GM12801 (cell line): ENCODE measurements around the gene CTDSP1.

ENCODE experiments used
- TF ChIP-seq, protein P1 (sequence below): IDR thresholded peaks from one replicate; pipeline ENCODE4 v1.5.1; 2011; ENCODE audit warnings: control low read depth; ENCODE audit not compliant: insufficient read length; ENCODE audit errors: extremely low read depth

Gene CTDSP1

DNA sequence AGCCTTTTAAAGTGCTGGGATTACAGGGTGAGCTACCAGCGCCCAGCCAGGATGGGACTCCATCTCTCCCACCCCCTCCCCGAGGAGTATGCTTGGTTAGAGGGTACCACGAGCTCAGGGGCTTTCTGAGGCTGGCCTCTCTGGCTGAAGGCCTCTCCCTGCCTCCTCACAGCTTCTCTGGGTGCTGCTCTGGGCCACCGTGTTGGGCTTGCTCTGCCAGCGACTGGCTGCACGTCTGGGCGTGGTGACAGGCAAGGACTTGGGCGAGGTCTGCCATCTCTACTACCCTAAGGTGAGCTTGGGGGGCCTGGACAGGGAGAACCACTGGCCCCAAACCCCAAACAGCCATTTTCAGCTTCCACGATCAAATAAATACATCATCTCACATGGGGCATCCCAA lies 14.7 kb upstream of the CTDSP1 start:
- TF ChIP-seq, protein P1, sequence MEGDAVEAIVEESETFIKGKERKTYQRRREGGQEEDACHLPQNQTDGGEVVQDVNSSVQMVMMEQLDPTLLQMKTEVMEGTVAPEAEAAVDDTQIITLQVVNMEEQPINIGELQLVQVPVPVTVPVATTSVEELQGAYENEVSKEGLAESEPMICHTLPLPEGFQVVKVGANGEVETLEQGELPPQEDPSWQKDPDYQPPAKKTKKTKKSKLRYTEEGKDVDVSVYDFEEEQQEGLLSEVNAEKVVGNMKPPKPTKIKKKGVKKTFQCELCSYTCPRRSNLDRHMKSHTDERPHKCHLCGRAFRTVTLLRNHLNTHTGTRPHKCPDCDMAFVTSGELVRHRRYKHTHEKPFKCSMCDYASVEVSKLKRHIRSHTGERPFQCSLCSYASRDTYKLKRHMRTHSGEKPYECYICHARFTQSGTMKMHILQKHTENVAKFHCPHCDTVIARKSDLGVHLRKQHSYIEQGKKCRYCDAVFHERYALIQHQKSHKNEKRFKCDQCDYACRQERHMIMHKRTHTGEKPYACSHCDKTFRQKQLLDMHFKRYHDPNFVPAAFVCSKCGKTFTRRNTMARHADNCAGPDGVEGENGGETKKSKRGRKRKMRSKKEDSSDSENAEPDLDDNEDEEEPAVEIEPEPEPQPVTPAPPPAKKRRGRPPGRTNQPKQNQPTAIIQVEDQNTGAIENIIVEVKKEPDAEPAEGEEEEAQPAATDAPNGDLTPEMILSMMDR: no peak

DNA sequence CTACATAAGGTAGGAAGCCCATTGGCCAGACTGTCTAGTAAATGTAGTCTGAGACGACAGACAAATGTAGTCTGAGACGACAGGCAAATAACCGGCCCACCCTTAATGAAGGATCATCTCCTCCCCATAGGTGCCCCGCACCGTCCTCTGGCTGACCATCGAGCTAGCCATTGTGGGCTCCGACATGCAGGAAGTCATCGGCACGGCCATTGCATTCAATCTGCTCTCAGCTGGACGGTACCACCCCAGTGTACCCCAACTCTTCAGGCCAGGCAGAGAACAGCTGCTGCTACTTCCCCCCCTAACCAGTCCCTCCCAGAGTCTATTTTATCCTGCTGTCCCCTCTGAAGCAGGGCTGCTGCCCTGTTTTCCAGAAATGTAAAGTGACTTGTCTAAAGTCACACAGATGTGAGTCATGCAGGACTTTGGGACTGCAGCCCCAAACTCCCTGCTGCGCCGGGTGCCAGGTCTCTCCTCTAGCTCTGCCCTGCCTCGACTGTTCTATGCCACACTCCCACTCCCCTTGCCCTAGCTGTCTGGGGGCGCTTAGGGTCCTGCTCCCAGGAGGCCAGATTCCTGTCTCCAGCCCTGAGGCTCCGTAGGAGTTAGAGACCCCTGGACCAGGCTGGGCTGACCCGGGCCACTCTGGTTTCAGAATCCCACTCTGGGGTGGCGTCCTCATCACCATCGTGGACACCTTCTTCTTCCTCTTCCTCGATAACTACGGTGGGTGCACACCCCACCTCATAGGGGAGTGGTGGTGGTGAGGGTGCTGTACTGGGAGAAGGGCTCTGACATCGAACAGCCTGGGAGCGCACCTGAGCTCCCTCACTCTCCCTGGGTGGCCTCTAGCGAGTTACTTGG lies 12.9 kb upstream of the CTDSP1 start:
- TF ChIP-seq, protein P1: no peak

DNA sequence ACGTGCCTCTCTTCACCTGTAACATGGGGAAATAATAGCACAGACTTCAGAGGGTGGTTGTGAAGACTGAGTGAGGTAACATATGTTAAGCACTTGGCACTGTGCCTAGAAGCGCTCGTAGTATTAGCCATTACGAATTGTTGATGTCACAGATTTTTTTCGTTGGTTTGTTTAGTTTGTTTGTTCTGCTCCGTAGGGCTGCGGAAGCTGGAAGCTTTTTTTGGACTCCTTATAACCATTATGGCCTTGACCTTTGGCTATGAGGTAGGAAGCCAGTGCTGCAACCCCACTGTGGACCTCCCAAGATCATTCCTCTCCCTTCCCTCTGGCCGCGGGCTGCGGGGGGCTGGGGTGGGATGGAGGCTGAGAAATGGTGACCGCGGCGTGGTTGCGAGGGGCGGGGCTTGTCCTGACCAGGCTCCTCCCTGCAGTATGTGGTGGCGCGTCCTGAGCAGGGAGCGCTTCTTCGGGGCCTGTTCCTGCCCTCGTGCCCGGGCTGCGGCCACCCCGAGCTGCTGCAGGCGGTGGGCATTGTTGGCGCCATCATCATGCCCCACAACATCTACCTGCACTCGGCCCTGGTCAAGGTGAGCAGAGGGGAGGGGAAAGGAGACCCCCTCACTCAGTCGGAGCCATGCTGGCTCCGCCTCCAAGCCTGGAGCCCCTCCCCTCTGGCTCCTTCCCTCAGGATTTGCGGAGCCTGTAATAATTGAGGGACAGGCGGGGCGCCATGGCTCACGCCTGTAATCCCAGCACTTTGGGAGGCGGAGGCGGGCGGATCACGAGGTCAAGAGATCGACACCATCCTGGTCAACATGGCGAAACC lies 12.1 kb upstream of the CTDSP1 start:
- TF ChIP-seq, protein P1: no peak

DNA sequence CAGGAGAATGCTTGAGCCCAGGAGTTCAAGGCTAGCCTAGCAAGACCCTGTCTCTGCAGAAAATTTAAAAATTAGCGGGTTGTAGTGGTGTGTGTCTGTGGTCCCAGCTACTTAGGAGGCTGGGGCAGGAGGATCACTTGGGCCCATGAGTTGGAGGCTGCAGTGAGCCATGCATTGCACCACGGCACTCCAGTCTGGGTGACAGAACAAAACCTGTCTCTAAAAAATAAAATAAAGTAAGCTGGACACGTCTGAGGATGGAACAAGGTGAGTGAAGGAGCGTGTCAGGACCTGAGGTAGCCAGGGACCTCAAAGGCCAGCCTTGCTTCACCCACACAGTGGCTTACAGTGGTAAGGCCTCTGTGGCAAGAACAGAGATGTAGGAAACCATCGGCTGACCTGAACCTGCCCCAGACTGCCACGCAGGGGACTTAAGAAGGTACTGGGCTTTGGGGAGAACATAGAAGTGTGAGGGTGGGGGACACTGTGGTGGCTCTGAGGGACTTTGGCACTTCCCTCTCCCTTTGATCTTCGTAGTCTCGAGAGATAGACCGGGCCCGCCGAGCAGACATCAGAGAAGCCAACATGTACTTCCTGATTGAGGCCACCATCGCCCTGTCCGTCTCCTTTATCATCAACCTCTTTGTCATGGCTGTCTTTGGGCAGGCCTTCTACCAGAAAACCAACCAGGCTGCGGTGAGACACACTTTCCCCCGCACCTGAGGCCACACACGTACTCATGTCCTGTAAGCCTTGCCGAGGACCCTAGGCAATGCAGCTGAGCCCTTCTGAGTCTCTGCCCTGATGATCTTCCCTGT lies 10.1 kb upstream of the CTDSP1 start:
- TF ChIP-seq, protein P1: no peak

DNA sequence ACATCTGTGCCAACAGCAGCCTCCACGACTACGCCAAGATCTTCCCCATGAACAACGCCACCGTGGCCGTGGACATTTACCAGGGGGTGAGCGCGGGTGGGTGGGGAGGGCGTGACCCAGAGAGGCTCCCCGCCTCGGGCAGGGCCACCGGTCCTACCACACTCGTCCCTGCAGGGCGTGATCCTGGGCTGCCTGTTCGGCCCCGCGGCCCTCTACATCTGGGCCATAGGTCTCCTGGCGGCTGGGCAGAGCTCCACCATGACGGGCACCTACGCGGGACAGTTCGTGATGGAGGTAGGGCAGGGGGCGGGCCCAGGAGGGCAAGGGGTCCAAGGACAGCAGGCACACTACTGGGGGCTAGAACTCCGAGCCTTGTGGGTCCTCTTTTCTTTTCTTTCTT lies 8.5 kb upstream of the CTDSP1 start:
- TF ChIP-seq, protein P1: no peak

DNA sequence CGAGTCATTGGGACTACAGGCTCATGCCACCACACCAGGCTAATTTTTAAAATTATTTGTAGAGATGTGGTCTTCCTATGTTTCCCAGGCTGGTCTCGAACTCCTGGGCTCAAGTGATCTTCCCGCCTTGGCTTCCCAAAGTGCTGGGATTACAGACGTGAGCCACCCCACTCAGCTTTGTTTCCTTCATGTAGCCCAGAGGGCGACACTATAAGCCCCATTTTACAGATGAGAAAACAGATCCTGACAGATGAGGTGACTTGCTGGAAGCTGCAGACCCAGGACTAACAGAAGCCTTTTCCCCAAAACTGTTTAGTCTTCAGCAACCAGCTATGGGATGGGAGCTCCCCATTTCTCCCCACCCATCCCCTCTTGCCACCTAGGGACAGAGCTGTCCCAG lies 7.2 kb upstream of the CTDSP1 start:
- TF ChIP-seq, protein P1: no peak
